Brain microvascular endothelial cell (primary cell): ENCODE data around the gene WWOX.

ENCODE experiments used
- DNase-seq: peaks from one replicate; pipeline ENCODE4 v3.0.0-alpha.2; 2020
- H3K27ac ChIP-seq: fragments of 250-450 bp; sonication (Bioruptor Pico); 2 replicates; pipeline ENCODE4 v1.5.1; 2020; ENCODE audit warnings: mild to moderate bottlenecking, moderate library complexity
- H3K27me3 ChIP-seq: fragments of 250-450 bp; sonication (Bioruptor Pico); replicated peaks from 2 replicates; pipeline ENCODE4 v1.5.1; 2020; ENCODE audit warnings: mild to moderate bottlenecking
- H3K36me3 ChIP-seq: fragments of 250-450 bp; sonication (Bioruptor Pico); replicated peaks from 2 replicates; pipeline ENCODE4 v1.5.1; 2020; ENCODE audit warnings: mild to moderate bottlenecking
- H3K4me3 ChIP-seq: 2 replicates; pipeline ENCODE4 v1.5.1; 2011; ENCODE audit warnings: low read depth, mild to moderate bottlenecking, control low read depth, low read length, moderate library complexity
- CTCF ChIP-seq: IDR thresholded peaks from 2 replicates; pipeline ENCODE4 v1.5.1; 2011; ENCODE audit warnings: low read depth, mild to moderate bottlenecking, moderate library complexity, low read length, control low read depth, inconsistent platforms; ENCODE audit errors: missing control alignments
- in situ Hi-C: cut with HindIII; loops from 2 replicates; pipeline ENCODE4 v1.10.0; 2017; ENCODE audit warnings: low sequenced_read_pairs, low pct_ligation_motif_present

WWOX gene

GRCh38 chr16:78786635-78787034, 687.2 kb downstream of the WWOX start:
- no peaks in the 10 kb centered on the region for H3K36me3 ChIP-seq
- no peak for TF ChIP-seq CTCF
- DNase-seq = no peak
- in situ Hi-C loops = no loop called here
- no peaks in the 10 kb centered on the region for H3K27me3 ChIP-seq
- no peak overlapping the region for H3K27ac ChIP-seq
- H3K4me3 ChIP-seq = no peak overlapping the region

- no peak for TF ChIP-seq CTCF
- no peaks in the 10 kb centered on the region for H3K27me3 ChIP-seq
- H3K4me3 ChIP-seq = no peak overlapping the region
- no peaks in the 10 kb centered on the region for H3K36me3 ChIP-seq
- no peak overlapping the region for H3K27ac ChIP-seq
- in situ Hi-C loops = no loop called here
- no peak for DNase-seq
Observed at GRCh38 chr16:78788276-78788675, 688.8 kb downstream of the WWOX start.

- DNase-seq = no peak
- TF ChIP-seq CTCF = no peak
- no peak overlapping the region for H3K27ac ChIP-seq
- in situ Hi-C loops = no loop called here
- no peak overlapping the region for H3K4me3 ChIP-seq
- H3K27me3 ChIP-seq = no peaks in the 10 kb centered on the region
- no peaks in the 10 kb centered on the region for H3K36me3 ChIP-seq
Observed at GRCh38 chr16:78788696-78789095, 689.2 kb downstream of the WWOX start.

GRCh38 chr16:78789561-78789960, 690.1 kb downstream of the WWOX start:
- Histone ChIP-seq H3K27me3 (no peaks in the 10 kb centered on the region), H3K36me3 (no peaks in the 10 kb centered on the region), H3K27ac (no peak overlapping the region), H3K4me3 (no peak overlapping the region)
- in situ Hi-C loops = no loop called here
- no peak for TF ChIP-seq CTCF
- no peak for DNase-seq

GRCh38 chr16:78791011-78791410, 691.6 kb downstream of the WWOX start:
- Histone ChIP-seq H3K27ac (no peak overlapping the region), H3K36me3 (no peaks in the 10 kb centered on the region), H3K27me3 (no peaks in the 10 kb centered on the region), H3K4me3 (no peak overlapping the region)
- no peak for TF ChIP-seq CTCF
- in situ Hi-C loops = no loop called here
- no peak for DNase-seq

GRCh38 chr16:78791926-78792325, 692.5 kb downstream of the WWOX start:
- in situ Hi-C loops = no loop called here
- H3K27ac ChIP-seq = no peak overlapping the region
- DNase-seq = no peak
- TF ChIP-seq CTCF = no peak
- no peak overlapping the region for H3K4me3 ChIP-seq
- no peaks in the 10 kb centered on the region for H3K27me3 ChIP-seq
- no peaks in the 10 kb centered on the region for H3K36me3 ChIP-seq
